Left kidney (tissue), 2 donors: ENCODE data around the gene BRSK2. TPM values are rescaled to one million over a fixed set of nuclear protein-coding genes. Genes with fewer than 3 reads are reported as not detected.
A peak's percentile ranks its signal among the peaks of the same experiment; 100 is the strongest.

Experiments
- DNase-seq: peaks from one replicate; pipeline ENCODE4 v3.0.0-alpha.2; 2013
- polyA plus RNA-seq: library from polyadenylated mRNA; unstranded; fragments of 120-200 nt; gene quantifications from one replicate; pipeline ENCODE4 v1.2.1, GENCODE V29; 2013; ENCODE audit not compliant: insufficient read length

The BRSK2 gene
- polyA plus RNA-seq, 1 donor, result 0.90 TPM

DNA sequence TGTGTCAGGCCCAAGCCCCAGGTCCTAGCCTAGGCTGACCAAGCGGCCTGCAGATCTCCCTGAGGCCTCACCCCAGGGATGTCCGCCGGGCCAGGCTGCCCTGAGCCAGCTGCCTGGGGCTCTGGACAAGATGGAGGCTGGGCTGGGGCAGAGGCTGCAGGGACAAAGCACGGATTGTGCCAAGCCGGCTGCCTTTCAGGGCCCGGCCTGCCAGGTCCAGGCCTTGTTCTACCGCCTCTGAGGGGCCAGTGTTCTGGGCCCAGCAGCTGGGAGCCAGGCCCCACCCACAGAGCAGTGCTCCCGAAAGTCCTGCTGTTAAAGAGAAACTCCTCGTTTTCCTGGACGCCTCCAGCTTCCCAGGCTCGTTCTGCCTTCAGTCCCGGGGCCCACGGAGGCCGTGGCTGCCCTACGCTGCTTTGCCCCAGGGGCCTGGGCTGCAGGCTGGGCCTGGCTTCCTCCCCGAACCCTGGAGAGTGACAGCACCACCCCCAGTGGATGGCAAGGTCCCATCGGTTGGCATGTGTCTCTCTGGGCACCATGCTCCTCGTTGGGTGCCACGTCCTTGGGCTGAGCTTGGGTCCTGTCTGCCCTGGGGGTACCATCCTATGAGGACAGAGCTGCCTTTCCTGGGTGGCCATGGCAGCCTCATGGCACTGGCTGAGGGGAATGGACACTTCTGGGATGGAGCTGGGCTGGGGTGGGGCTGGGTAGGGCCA, 7.6 kb downstream of the BRSK2 start:
- DNase-seq, result no peak

DNA sequence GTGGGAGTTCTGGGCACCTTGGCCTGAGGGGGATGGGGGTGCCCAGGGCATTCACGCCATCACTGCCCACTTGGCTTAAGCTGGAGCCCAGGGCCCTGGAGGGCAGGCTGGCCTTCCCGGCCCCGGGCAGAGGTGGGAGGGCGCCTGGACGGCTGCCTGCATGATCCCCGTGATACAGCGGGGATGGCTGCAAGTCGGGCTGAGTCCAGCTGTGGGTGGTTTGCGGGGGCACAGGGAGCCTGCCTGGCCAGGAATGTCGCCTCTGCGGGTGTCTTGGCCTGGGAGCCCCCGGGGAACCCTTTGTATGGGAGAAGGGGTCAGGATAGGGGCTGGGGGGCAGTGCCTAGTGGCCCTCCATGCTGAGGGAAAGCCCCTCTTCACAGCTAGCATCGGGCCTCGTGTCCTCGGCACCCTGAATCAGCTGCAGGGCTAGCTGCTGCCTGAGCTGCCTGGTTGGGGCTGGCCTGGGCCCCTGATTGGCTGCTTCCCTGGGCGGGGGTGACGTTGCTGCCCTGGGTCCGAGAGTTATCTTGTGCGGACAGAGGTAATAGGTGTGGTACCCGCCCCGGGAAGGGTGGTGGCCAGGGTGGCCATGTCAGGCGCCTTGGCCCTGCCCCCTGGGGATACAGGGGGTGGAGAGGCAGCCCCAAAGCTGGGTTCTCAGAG, 8.3 kb downstream of the BRSK2 start:
- DNase-seq, result no peak

DNA sequence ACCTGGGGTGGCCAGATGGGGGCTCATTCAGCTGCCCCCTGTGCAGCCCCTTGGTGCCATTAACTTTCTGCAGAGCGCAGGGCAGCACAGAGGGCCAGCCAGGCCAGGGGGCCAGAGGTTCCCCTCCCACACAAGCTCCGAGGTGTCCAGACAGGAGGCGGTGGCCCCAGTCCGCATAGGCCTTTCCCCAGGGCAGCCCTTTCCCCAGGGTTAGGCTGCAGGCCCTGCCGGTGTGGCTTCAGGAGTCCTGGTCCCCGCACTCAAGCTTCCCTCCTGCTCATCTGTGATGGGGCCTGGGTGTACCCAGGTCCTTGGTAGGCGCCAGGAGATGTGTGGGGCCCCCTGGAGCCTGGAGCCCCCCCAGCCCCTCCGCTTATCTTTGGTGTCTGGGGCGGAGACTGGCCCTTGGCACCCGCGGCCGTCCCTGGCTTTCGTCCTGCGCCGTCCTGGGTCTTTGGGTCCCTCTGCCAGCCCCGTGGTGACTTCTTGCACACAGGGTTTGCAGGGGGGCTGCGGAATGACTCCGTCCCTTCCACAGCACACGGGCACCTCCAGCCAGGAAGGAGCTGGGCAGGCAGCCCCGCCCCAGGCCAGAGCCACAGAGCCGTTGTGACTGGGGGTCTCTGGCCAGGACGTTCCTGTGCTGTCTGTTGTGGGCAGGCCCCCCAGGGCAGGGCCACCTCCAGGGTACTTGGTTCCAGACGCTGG, 8.9 kb downstream of the BRSK2 start:
- no peak for DNase-seq

DNA sequence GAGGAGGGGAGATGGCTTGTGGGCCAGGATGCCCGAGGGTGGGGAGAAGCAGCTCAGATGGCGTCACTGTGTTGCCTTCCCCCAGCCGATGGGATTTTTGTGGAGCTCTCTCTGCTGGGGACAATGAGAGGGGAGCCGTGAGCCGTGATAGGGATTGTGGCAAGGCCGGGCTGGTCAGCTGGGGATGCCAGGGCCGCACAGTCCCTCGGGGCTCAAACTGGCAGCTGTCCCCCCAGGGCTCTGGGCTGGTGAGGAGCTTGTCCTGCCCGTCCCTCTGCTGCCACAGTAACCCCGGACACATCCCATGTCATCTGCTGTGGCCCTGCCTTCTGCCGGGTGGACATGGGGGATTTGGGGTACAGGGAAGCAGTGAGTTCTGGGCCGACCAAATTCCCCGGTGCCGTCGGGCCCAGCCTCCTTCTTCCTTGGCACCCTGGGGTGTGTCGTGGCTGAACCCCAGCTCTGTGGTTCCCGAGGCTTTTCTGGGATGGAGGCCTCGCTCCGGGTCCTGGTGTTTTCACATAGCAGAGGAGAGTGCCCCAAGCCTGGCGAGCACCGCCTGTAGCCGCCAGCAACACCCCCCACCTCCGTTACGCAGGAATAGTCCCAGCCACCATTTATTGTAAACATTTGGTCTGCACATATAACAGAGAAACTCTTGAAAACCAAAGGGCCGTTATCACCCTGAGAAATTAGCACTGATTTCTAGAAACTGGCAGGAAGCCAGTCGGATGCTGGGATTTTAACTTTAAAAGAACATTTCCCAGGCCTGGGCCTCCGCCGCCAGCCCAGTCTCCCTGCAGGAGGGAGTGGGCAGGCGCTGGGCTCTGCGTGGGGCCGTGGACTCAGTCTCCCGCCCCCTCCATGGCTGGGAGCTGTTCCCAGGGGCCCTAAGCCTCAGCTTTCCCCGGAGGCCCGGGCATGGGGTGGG, 9.9 kb downstream of the BRSK2 start:
- DNase-seq, result no peak

DNA sequence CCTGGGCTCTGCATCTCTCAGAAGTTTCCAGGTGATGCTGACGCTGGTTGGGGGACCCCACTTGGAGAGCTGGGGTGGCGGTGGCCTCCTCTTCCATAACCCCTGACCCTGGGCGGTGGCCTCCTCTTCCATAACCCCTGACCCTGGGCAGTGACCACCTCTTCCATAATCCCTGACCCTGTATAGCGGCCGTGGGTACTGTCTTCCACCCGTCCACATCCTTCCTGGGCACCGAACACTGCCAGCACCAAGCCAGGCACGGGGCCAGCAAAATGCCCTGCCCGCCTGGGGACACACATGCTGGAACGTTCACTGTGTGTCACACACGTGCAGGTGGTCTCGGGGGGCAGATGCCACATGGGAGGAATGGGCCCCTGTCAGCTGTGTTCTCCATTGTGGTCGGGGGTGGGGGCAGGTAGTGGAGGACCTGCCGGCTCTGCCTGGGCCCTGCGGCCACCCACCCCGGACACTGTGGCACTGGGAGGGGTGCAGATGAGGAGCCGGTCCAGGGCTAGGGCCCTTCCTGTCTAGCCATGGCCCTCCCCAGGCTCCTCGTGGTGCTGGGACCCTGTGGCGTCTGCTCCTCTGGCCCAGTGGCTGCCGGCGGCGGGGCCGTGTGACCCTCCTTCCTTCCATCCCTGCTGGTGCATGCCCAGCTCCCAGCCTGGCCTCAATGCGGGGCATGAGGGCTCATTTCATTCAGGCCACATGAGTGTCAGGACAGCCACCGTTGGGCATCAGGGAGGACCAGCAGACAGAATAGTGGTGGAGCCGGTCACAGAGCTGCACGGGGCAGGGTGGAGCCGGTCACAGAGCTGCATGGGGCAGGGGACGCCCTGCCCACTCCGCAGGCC, 10.8 kb downstream of the BRSK2 start:
- DNase-seq, result no peak

DNA sequence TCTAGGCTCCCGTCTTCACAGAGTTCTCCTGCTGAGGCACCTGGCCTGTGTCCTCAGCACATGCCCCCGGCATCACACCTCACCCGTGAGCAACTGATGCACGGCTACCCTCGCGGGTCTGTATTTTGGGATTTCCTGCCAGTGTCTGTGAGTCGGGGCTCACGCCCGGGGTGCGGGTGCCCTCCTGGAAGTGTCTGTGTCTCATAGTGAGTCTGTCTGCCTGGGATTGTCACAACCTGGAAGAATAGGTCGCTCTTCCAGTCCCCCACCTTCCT, 11.4 kb downstream of the BRSK2 start:
- no peak for DNase-seq

DNA sequence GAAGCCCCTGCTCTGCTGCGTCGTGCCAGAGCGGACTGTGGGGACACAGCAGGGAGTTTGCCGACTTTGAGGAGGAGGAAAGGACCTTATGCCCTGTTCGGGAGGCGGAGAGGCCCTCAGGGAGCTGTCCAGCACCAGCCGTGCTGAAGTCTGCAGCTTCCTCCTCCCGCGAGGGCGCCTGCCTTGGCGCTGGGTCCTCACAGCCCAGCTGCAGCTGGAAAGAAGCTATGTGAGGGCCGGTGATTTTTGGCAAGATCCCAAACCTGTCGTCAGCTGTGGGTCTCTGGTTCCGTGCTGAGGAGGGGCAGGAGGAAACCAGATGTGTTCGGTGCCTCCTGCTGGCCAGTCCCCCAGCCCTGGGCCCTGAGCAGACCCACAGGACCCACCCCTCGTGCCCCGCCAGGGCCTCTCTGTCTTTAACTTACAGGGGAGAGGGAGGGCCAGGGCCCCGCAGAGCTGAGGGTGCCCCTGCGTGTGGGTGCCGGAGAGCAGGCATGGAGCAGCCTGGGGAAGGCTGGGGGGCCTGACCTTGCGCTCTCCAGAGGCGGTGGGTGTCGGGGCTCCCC, 12.0 kb downstream of the BRSK2 start:
- DNase-seq, result peak; percentile 86

DNA sequence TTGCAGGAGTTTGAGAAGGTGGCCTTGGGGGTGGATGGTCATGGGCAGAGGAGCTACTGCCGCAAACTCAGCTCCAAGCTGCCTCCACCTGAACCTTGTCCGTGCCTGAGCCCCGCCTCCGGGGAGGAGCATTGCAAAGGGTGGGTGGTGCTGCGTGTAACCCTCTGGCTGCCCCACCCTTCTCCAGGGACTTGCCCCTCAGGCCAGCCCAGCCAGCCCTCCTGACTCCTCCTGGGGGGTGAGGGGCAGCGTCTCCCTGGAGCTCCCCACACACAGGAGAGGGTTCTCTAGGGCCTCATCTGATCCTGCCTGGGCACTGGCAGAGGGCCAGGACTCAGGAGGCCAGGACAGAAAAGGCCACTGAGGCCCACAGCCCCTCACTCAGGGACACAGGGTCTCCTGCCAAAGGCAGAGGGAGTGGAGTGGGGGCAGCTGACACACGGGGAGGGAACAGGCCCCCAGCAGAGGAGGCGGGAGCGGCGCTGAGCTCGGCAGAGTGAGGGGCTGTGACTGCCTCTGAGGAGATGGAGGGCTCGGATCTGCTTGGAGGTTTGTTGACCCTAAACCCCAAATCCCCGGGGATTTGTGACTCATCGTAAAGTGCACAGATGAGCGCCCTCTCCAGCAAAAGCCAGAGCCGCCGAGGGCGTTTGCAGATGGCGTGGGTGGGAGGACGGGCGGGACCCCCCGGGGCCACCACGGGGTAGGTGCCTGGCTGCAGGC, 12.8 kb downstream of the BRSK2 start:
- no peak for DNase-seq

DNA sequence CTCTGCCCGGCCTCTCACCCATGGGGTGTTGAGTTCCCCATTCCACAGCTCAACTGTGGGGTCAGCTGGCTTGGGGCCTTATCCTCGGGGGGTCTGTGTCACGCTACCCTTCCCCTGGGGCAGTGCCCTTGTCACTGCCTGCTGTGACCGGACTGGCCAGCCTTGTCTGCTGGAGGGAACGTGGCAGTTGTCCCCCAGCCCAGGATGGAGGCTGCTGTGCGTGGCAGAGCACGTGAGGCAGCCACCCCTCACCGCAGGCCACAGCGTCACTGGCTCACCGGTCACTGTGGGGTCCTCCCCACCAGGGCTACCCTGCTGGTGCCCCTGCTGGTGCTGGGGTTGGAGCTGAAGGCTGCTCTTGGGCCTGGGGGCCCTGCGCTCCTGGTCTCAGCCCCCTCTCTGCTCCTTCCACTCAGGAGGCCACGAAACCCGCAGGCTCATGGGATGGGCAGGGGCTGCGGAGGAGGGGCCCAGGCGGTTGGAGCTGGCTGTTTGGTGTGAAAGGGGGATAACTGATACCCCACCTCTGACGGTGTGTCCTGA, 13.4 kb downstream of the BRSK2 start:
- DNase-seq, result no peak

DNA sequence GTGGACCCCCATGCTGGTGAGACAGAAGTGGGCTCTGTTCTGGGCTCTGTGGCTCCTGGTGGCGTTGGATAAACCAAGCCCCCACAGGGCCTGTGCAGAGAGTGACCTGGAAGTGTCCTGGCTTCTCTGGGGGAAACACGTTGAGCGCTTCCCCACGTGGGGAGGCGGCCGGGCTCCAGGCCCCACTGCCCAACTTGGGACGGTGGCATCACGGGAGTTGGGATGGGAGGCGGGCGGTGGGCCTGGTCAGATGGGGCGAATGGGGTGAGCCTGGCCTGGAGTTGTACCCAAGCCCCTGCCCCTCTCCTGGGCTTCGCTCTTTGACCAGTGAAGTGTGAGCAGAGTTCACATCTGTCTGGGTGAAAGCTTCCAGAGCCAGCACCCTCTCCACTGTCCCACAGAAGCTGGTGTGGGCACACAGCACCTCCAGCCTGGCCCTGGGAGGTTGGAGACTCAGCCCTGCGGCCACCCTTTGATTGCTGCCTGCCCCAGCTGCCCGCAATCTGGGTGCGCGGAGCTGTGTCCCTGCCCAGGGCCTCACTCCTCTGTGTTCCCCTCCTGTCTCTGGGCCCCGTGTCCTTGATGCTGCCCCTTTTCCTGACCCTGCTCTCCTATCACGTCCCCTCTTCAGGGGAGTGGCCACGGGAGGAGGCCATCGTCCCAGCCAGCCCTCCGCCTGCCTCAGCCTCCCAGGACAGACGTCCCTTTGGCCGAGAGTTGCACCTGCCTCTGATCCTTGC, 14.2 kb downstream of the BRSK2 start:
- DNase-seq, result no peak

DNA sequence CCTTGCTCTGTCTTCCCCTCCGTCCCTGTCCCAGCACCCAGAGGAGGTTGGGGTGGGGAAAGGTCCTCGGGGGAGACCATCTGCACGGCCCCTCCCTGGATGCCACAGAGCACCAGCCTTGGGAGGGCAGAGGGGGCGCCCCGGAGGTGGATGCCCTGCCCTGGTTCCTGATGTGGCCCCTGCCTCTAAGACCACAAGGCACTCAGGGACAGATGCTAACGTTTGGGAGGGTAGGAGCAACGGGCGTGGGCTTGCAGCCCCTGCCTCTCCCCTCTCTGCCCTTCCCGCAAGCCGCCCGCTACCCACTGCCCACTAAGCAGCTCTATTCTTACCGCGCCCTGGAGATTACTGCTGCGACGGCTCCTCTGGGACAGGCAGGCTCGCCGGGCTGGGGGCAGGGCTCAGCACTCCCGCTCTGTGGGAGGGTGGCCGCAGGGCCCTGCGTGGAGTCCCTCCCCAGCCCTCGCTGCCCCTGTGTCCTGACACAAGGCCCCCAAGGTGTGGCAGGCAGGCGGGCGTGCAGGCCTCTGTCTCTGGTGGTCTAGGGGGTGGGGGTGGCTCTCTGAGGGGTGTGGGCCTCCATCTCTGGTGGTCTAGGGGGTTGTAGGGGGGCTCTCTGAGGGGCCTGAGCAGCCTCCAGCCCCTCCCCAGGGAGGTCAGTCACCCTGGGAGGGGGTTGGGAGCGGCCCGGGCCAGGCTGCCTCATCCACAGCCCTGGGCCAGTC, 14.9 kb downstream of the BRSK2 start:
- no peak for DNase-seq

DNA sequence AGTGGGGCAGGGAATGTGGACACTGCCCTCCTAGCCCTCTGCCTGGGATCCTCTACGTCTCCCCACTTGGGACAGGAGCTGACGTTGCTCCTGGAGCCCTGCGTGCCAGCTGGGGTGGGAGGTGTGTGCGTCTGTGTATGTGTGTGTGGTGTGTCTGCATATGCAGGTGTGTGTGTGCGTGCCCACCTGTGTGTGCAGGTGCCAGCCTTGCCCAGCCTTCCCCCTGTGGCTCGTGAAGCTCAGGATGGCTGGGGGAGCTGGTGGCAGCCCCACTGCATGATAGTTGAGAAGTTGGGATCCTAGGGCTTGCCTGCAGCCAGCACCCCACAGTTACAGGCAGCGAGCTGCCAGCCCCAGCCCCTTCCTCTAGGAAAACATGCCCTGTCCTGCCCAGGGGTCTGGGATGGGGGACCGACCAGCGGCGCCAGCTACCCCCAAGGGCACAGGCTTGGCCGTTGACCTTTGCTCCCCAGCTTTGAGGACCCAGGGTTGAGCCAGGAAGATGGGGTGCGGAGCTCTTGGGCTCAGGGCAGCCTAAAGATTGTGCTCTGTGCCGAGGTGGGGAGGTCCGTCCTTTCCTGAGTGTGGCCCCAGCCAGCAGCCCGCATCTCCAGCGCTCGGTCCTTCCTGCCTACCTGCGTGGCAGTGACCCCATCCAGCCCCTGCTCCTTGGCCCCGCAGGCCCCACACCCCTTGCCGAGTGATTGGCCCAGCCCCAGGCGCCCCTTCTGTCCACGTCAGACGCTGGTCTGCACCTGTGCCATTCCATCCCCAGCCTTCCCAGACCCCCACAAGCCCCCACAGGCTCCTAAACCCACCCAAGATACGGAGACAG, 15.7 kb downstream of the BRSK2 start:
- no peak for DNase-seq

DNA sequence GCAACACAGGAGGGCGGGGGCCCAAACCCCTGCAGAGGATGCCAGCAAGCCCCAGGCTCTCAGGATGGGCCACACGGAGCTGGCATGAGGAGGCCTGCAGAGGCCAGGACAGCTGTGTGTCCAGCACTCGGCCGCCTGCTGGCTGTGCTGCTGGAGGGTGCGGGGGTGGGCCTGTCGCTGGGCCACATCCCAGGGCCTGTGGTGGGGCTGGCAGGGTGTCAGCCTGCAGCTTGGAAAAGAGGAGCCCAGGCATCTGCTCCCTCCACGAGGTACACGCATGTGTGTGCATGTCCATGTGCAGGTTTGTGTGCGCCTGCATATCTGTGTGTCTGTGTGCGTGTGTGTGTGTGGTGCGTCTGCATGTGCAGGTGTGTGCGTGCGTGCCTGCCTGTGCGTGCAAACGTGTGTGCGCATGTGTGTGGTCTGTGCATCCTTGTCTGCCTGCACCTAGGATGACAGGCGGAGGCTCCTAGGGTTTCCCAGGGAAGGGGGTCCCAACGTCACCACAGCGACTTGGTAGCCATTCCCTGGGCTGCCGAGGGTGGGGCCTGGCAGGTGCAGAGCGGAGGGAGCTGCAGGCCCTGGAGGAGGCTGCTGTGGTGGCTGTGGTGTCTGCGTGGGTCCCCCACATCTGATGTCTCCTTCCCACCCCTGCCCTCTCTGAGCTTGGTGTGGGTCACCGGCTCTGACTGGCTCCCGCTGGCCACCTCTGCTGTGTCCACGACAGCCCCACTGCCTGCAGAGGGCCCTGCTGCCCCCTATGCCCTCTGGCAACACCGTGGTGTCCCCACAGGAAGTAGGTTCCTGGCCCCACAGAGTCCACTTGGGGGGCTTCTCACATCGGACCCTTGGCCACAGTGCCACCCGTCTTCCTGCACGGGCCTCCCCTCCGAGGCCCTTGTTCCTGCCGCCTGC, 17.1 kb downstream of the BRSK2 start:
- DNase-seq, result no peak

DNA sequence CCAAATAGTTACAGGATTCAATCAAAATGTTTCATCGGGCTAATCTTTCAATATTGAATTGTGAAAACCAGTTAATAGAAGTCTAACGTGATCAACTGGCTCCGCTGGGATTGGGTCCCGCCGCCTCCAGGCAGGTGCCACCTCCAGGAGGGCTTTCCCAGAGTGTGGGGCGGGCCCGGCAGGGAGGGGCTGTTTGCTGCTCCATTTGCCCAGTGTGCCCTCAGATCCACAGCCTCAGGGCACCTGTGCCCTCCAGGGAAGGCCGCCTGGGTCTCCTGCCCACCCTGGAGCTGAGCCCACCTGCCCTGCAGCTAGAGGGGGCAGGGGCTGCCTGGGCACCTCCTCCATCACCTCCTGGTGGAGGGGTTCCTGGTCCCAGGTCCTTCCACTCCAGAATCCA, 17.9 kb downstream of the BRSK2 start:
- DNase-seq, result no peak

DNA sequence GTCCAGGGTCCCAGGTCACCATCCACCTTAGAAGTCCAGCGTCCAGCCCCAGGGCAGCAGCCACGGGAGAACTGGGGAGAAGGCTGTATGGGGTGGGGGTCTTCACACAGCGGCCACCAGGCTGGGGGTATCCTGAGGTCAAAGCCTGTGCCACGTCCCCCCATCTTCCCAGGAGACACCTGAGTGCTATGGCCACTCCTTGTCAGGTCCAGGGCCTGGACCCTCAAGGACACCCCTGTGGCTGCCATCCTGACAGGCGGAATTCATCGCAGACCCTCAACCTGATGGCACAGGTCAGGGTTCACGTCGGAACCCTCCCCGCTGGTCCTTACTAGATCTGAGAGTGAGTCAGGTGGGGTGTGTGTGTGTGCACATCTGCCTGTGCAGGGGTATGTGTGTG, 18.6 kb downstream of the BRSK2 start:
- DNase-seq, result no peak

DNA sequence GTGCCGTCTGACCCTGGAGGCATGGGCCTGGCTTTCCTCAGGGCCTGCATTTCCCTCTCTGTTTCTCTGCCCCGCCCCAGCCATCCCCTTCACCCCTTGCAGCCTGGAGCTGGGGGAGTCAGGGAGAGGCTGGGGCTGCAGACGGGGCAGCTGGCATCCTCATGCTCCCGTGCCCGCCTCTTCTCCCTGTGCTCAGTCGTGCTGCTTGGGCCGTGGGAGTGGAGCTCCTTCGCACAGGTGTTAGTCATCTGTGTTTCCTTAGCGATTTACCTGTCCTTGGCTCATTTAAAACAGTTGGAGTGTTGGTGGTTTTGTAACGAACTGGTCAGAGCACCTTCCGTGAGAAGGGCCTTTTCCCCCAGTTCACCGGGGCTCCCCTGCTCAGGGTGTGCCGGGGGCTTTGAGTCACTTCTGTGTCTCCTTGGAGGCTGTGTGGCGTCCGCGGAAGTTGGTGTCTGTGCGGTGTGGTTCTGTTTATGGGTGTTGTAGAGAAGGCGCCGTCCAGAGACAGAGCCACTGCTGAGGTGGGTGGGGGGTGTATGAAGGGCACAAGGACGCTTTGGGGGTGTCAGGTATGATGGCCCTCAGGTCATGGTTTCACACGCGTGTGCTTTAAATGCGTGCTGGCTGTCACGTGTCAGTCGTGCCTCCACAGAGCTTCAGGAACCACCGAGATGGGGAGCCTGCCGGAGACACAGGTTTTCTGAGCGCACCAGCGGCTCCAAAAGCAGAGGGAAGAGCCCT, 19.5 kb downstream of the BRSK2 start:
- DNase-seq, result no peak
